Choroid plexus epithelial cell (primary cell): Measurements from ENCODE around the gene PSIP1.

ENCODE experiments used
- DNase-seq: peaks from one replicate; pipeline ENCODE4 v3.0.0-alpha.2; 2010; ENCODE audit warnings: low read depth
- H3K4me3 ChIP-seq: 2 replicates; pipeline ENCODE4 v1.5.1; 2011; ENCODE audit warnings: low read depth, mild to moderate bottlenecking, control low read depth, low read length, moderate library complexity
- CTCF ChIP-seq: conservative IDR thresholded peaks from 2 replicates; pipeline ENCODE4 v1.5.1; 2011; ENCODE audit warnings: low read depth, mild to moderate bottlenecking, control low read depth, inconsistent platforms, low read length, moderate library complexity

PSIP1 gene

GRCh38 chr9:15510789-15511575, at the start of gene PSIP1:
PSIP1 (minus strand) TSS chr9:15510970; CDS start chr9:15510188, 782 bp downstream.
- TF ChIP-seq CTCF, result no peak
- DNase-seq, result peak; percentile 85
- peak within 1 kb of the TSS; percentile 90 for H3K4me3 ChIP-seq

GRCh38 chr9:15553528-15553898, 42.7 kb upstream of the PSIP1 start:
- TF ChIP-seq CTCF, result no peak
- H3K4me3 ChIP-seq, result peak overlapping the region; percentile 79
- peak; percentile 7 for DNase-seq

- no peak for TF ChIP-seq CTCF
- peak within 1 kb of the TSS; percentile 79 for H3K4me3 ChIP-seq
- DNase-seq, result peak; percentile 98
Observed at GRCh38 chr9:15552636-15553527, 42.1 kb upstream of the PSIP1 start, which contains the start of gene CCDC171. CCDC171 (plus strand) TSS chr9:15553043; CDS start chr9:15564089, 11,046 bp downstream.

GRCh38 chr9:15549611-15550010, 38.8 kb upstream of the PSIP1 start:
- no peak for TF ChIP-seq CTCF
- H3K4me3 ChIP-seq, result no peak overlapping the region
- DNase-seq, result no peak

GRCh38 chr9:15543047-15543813, 32.5 kb upstream of the PSIP1 start:
- H3K4me3 ChIP-seq, result no peak overlapping the region
- TF ChIP-seq CTCF, result no peak
- DNase-seq, result peak; percentile 24

- no peak for TF ChIP-seq CTCF
- no peak overlapping the region for H3K4me3 ChIP-seq
- DNase-seq, result no peak
Observed at GRCh38 chr9:15542624-15543023, 31.9 kb upstream of the PSIP1 start.
